Measurements from ENCODE around the gene SPDYE3.
"Not testable (repeated sequence)": the region's sequence is repeated elsewhere in the genome, so short reads cannot be mapped to it uniquely, and the experiment has no call there.

GRCh38 chr7:100295269-100295668 is 12.2 kb upstream of the SPDYE3 start:
- not testable (repeated sequence) for TF ChIP-seq CTCF, POLR2A (IDR thresholded peaks at IDR 0.05)
